HEK293T (cell line): Measurements from ENCODE around the gene GPRASP2.

Experiments
- BHLHE40 ChIP-seq: fragments of 450-650 bp; IDR thresholded peaks from 2 replicates; pipeline ENCODE4 v1.6.1; 2016; ENCODE audit warnings: mild to moderate bottlenecking, moderate library complexity, borderline replicate concordance
- CTBP1 ChIP-seq: fragments of 450-650 bp; IDR thresholded peaks from 2 replicates; pipeline ENCODE4 v1.6.1; 2016; ENCODE audit warnings: borderline replicate concordance
- ELF4 ChIP-seq: fragments of 450-650 bp; IDR thresholded peaks from 2 replicates; pipeline ENCODE4 v1.6.1; 2017; ENCODE audit warnings: antibody characterized with exemption
- FOXA1 ChIP-seq: fragments of 450-650 bp; IDR thresholded peaks from 2 replicates; pipeline ENCODE4 v1.6.1; 2016; ENCODE audit warnings: mild to moderate bottlenecking
- FOXK2 ChIP-seq: fragments of 450-650 bp; IDR thresholded peaks from 2 replicates; pipeline ENCODE4 v1.6.1; 2016; ENCODE audit warnings: mild to moderate bottlenecking
- FOXM1 ChIP-seq: fragments of 450-650 bp; IDR thresholded peaks from 2 replicates; pipeline ENCODE4 v1.6.1; 2017; ENCODE audit warnings: mild to moderate bottlenecking, borderline replicate concordance
- HDGF ChIP-seq: fragments of 450-650 bp; IDR thresholded peaks from 2 replicates; pipeline ENCODE4 v1.6.1; 2017; ENCODE audit warnings: antibody characterized with exemption, borderline replicate concordance
- LEF1 ChIP-seq: fragments of 450-650 bp; IDR thresholded peaks from 2 replicates; pipeline ENCODE4 v1.6.1; 2017; ENCODE audit warnings: mild to moderate bottlenecking, borderline replicate concordance
- PKNOX1 ChIP-seq: fragments of 450-650 bp; IDR thresholded peaks from 2 replicates; pipeline ENCODE4 v1.6.1; 2016
- SP1 ChIP-seq: fragments of 450-650 bp; IDR thresholded peaks from 2 replicates; pipeline ENCODE4 v1.6.1; 2017
- SUZ12 ChIP-seq: fragments of 450-650 bp; IDR thresholded peaks from 2 replicates; pipeline ENCODE4 v1.6.1; 2016; ENCODE audit warnings: mild to moderate bottlenecking
- TARDBP ChIP-seq: fragments of 450-650 bp; IDR thresholded peaks from 2 replicates; pipeline ENCODE4 v1.6.1; 2016
- ZNF384 ChIP-seq: fragments of 450-650 bp; IDR thresholded peaks from 2 replicates; pipeline ENCODE4 v1.6.1; 2016

GRCh38 chrX:102723456-102723855, 11.2 kb downstream of the GPRASP2 start:
- no peak for TF ChIP-seq FOXA1
- no peak for TF ChIP-seq SP1
- no peak for TF ChIP-seq ZNF384
- no peak for TF ChIP-seq FOXM1
- TF ChIP-seq FOXK2: no peak
- TF ChIP-seq SUZ12: no peak
- TF ChIP-seq TARDBP: no peak
- TF ChIP-seq CTBP1: no peak
- TF ChIP-seq PKNOX1: no peak
- TF ChIP-seq BHLHE40: no peak
- TF ChIP-seq HDGF: no peak
- TF ChIP-seq LEF1: no peak
- TF ChIP-seq ELF4: no peak
